OCI-LY1 (cell line): ENCODE results near the gene BET1.

Source experiments
- CTCF ChIP-seq: fragments of 200-600 bp; sonication (generic), shearing (Covaris generic); IDR thresholded peaks from 2 replicates; pipeline ENCODE4 v1.5.1; 2017; ENCODE audit warnings: mild to moderate bottlenecking, antibody characterized with exemption, low read length, moderate library complexity, mixed read lengths
- EZH2 ChIP-seq: fragments of 200-600 bp; sonication (generic), shearing (Covaris generic); IDR thresholded peaks from 2 replicates; pipeline ENCODE4 v1.8.0; 2017; ENCODE audit warnings: borderline replicate concordance, mixed run types, mild to moderate bottlenecking, antibody characterized with exemption, low read length, moderate library complexity, mixed read lengths

DNA sequence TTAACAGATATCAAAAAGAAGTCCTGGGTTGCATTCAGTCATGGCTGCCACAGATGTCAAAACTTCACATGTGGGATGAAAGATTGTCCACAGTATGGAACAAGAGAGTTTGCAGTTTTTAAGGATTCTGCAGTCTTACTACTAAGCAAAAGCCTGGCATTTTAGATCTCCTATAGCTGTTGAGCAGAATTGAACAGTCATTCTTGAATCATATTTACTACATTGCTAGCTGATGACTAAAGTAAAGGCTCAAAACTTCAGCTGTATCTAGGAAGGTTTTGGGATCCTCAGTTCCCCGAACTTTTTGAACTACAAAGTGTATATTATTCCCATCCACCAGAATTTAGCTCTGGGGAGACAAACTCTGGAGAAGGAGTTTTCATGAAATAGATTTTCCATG lies 31.0 kb downstream of the BET1 start:
- TF ChIP-seq CTCF (no peak), EZH2 (no peak)
